Esophagus squamous epithelium (tissue), 4 donors: ENCODE measurements around the gene BOLL.
"Not testable (repeated sequence)": the region's sequence is repeated elsewhere in the genome, so short reads cannot be mapped to it uniquely, and the experiment has no call there.

Experiments
- CTCF ChIP-seq, 6 experiments: fragments of 450-650 bp in 4 of 6; fragments of 200-600 bp in 2 of 6; sonication (generic) in 2 of 6; IDR thresholded peaks; one replicate each; pipeline ENCODE4 v1.5.1; 2016 to 2019; ENCODE audit warnings: antibody characterized with exemption in 6 of 6, mild to moderate bottlenecking in 4 of 6, moderate library complexity in 4 of 6
- POLR2A ChIP-seq, 4 donors: fragments of 450-650 bp; IDR thresholded peaks; one replicate each; pipeline ENCODE4 v1.6.1; 2017; ENCODE audit warnings: antibody characterized with exemption in 4 of 4, mild to moderate bottlenecking in 4 of 4, moderate library complexity in 3 of 4

GRCh38 chr2:197709140-197709539 is 76.0 kb downstream of the BOLL start:
- not testable (repeated sequence) for TF ChIP-seq CTCF, POLR2A (IDR thresholded peaks at IDR 0.05)
